Uterus (tissue), 4 donors: ENCODE measurements around the gene CDH13. TPM values are rescaled to one million over a fixed set of nuclear protein-coding genes. Genes with fewer than 3 reads are reported as not detected.

Experiments
- DNase-seq, 2 donors: peaks; one replicate each; pipeline ENCODE4 v3.0.0-alpha.2; 2019 to 2020
- H3K27ac ChIP-seq, 2 donors: fragments of 200-600 bp; sonication (generic); 1 replicate in 1 of 2; 2 replicates in 1 of 2; pipeline ENCODE4 v1.5.1; 2016 to 2018
- H3K27me3 ChIP-seq, 2 donors: fragments of 200-600 bp; sonication (generic); one replicate each; pipeline ENCODE4 v1.5.1; 2018 to 2019; ENCODE audit warnings: control low read depth in 1 of 2
- H3K36me3 ChIP-seq, 2 donors: fragments of 200-600 bp; sonication (generic); one replicate each; pipeline ENCODE4 v1.5.1; 2019; ENCODE audit warnings: control low read depth in 1 of 2
- H3K4me1 ChIP-seq, 2 donors: fragments of 200-600 bp; sonication (generic); one replicate each; pipeline ENCODE4 v1.5.1; 2018 to 2019; ENCODE audit warnings: control low read depth in 1 of 2
- H3K4me3 ChIP-seq, 2 donors: fragments of 200-600 bp; sonication (generic); 1 replicate in 1 of 2; 2 replicates in 1 of 2; pipeline ENCODE4 v1.5.1; 2018 to 2019; ENCODE audit warnings: mild to moderate bottlenecking in 1 of 2
- H3K9me3 ChIP-seq, 2 donors: fragments of 200-600 bp; sonication (generic); one replicate each; pipeline ENCODE4 v1.5.1; 2019; ENCODE audit warnings: control low read depth in 1 of 2
- POLR2A ChIP-seq, 2 donors: fragments of 450-650 bp; IDR thresholded peaks; one replicate each; pipeline ENCODE4 v1.6.1; 2016; ENCODE audit warnings: antibody characterized with exemption in 2 of 2, mild to moderate bottlenecking in 1 of 2, moderate library complexity in 1 of 2
- intact Hi-C: fragments of 100-400 bp; cut with DNase I; formaldehyde crosslinking; loops from one replicate; pipeline ENCODE4 v1.15.1; 2023; ENCODE audit warnings: low total_unique reads
- total RNA-seq, 4 donors: library from RNA; depleted of rRNA in 3 of 4; stranded (reverse); fragments of >200 nt in 3 of 4; gene quantifications; one replicate each; pipeline versions ENCODE4 v1.1.0 to v1.2.4, GENCODE V29; 2014 to 2023
- TF ChIP-seq, protein P1 (sequence below), 4 experiments: fragments of 200-600 bp in 2 of 4; fragments of 450-650 bp in 2 of 4; sonication (generic) in 2 of 4; IDR thresholded peaks; one replicate each; pipeline ENCODE4 v1.5.1; 2016 to 2019; ENCODE audit warnings: antibody characterized with exemption in 4 of 4, mild to moderate bottlenecking in 2 of 4, moderate library complexity in 1 of 4
- donor health status: DM: yes; HTN: yes; CAD: no.

Gene CDH13
- total RNA-seq, 4 donors from 2014 or later: 49.1 to 99.4 (median 82.7) TPM

DNA sequence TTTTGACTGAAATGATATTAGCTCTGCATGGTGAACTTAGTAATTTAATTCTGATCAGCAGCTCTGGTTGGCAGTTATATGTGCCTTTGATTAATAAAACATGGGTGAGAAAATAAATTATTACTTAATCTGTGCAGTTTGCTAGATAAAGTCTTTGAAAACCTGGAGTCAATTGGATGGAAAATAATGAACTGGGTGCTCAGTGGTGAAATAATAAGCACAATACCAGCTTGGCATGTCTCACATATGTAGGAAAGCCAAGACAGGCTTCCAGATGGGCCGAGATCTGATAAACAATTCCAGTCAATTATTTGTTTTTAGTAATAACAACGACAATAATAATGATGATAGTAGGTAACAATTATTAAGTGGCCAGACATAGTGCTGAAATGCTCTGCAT is 326.7 kb downstream of the CDH13 start:
- Histone ChIP-seq H3K4me1 (no peaks in the 10 kb centered on the region), H3K36me3 (no peaks in the 10 kb centered on the region), H3K27ac (no peak overlapping the region), H3K9me3 (no peaks in the 10 kb centered on the region), H3K4me3 (no peak overlapping the region), H3K27me3 (no peaks in the 10 kb centered on the region)
- DNase-seq: no peak
- intact Hi-C loops: no loop called here
- TF ChIP-seq, protein P1, sequence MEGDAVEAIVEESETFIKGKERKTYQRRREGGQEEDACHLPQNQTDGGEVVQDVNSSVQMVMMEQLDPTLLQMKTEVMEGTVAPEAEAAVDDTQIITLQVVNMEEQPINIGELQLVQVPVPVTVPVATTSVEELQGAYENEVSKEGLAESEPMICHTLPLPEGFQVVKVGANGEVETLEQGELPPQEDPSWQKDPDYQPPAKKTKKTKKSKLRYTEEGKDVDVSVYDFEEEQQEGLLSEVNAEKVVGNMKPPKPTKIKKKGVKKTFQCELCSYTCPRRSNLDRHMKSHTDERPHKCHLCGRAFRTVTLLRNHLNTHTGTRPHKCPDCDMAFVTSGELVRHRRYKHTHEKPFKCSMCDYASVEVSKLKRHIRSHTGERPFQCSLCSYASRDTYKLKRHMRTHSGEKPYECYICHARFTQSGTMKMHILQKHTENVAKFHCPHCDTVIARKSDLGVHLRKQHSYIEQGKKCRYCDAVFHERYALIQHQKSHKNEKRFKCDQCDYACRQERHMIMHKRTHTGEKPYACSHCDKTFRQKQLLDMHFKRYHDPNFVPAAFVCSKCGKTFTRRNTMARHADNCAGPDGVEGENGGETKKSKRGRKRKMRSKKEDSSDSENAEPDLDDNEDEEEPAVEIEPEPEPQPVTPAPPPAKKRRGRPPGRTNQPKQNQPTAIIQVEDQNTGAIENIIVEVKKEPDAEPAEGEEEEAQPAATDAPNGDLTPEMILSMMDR (IDR thresholded peaks at IDR 0.05): no peak
- TF ChIP-seq POLR2A (IDR thresholded peaks at IDR 0.05): no peak

DNA sequence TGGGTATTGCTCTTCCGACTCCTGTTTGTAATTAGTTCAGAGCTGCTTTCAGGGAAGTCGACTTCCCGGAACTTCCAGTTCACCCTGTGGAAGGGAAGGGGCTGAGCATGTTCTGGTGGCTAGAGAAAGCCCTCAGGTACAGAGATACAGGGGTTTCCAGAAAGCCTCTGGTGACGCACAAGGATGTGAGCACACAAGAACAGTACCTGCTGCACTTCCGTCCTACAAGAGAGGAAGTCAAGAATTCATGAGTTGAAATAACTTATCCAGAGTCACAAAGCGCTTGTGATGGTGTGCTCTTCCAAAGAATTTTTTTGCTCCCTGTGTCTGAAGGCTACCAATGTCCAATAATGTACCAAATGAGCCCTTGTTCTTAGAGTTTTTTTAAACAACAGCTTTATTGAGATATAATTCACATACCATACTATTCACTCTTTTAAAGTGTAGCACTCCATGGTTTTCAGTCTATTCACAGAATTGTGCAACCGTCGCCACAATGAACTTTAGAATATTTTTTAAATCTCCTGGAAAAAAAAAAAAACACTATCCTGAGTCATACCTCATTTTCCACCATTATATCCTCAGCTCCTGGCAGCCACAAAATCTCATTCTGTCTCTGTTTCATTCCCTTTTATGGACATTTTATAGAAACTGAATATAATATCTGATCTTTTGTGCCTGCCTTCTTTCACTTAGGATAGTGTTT is 327.6 kb downstream of the CDH13 start:
- Histone ChIP-seq H3K4me1 (no peaks in the 10 kb centered on the region), H3K27me3 (no peaks in the 10 kb centered on the region), H3K36me3 (no peaks in the 10 kb centered on the region), H3K4me3 (no peak overlapping the region), H3K9me3 (no peaks in the 10 kb centered on the region), H3K27ac (no peak overlapping the region)
- TF ChIP-seq, protein P1 (IDR thresholded peaks at IDR 0.05): no peak
- TF ChIP-seq POLR2A (IDR thresholded peaks at IDR 0.05): no peak
- intact Hi-C loops: no loop called here
- DNase-seq: no peak

DNA sequence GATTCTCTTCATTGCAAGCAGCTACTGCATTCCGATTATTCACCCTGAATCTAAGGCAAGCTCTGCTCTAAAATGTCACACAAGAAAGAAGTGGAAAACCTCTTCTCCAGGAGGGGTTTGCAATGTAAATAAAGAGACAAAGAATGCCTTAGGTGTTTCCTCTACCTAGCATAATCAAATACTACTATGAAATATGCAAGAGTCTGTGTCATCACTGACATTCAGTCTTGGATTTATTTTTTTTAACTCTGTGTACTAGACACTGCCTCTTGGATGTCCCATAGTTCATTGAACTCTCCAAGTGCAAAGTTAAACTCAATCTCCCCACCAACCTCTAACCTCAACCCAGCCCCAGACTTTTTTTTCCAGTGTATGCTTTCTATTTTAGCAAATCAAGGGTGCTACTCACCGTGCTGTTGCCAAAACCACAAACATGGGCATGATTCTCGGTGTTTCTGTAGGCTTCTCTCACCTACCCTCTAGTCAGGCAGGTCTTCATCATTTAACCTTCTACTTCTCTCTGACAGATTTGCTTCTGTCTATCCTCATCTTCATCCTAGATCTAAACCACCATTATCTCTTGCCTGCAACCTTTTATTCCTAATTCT is 329.1 kb downstream of the CDH13 start:
- Histone ChIP-seq H3K4me1 (no peaks in the 10 kb centered on the region), H3K9me3 (no peaks in the 10 kb centered on the region), H3K36me3 (no peaks in the 10 kb centered on the region), H3K27me3 (no peaks in the 10 kb centered on the region), H3K27ac (no peak overlapping the region), H3K4me3 (no peak overlapping the region)
- TF ChIP-seq, protein P1 (IDR thresholded peaks at IDR 0.05): no peak
- TF ChIP-seq POLR2A (IDR thresholded peaks at IDR 0.05): no peak
- DNase-seq: no peak
- intact Hi-C loops: no loop called here

DNA sequence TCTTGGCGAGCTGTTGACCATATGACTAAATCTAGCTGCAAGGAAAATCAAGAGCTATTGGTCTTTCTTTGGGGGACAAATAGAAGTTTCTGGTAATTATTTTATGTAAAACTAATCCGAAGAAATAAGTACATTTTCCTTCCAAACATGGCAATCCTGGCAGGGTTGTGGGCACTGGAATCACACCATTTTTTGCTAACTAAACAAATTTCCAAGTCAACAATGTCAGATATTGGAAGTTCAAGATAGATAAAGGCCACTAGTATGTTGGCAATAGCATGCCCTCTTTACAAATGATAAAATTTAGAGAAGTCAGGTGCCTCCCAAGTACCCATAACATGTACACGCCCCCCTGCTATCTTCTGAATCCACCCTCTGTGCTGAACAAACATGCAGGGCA is 330.4 kb downstream of the CDH13 start:
- Histone ChIP-seq H3K27me3 (no peaks in the 10 kb centered on the region), H3K9me3 (no peaks in the 10 kb centered on the region), H3K4me1 (no peaks in the 10 kb centered on the region), H3K36me3 (no peaks in the 10 kb centered on the region), H3K4me3 (no peak overlapping the region), H3K27ac (no peak overlapping the region)
- intact Hi-C loops: no loop called here
- no peak for DNase-seq
- no peak for TF ChIP-seq POLR2A (IDR thresholded peaks at IDR 0.05)
- TF ChIP-seq, protein P1 (IDR thresholded peaks at IDR 0.05): no peak

DNA sequence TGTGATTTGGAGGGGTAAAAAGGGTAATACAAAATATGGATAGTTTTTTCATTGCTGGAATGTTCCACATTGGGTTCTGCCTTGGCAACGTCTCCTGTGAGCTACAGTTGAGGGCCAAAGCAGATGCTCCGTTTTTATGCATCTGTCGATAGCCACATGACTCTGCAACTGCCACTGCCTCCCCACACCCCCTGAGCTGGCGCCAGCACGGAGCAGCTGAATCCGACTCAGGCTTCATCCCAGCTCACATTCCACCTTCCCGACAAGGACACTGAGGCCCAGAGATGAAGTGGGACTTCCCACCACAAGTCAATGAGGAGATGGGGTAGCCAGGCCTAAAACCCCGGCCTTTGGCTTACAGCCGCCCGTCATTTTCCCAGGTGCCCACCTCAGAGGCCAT is 334.1 kb downstream of the CDH13 start:
- no peaks in the 10 kb centered on the region for H3K27me3 ChIP-seq
- intact Hi-C loops: no loop called here

More for the DNA sequence above, 334.1 kb downstream of the CDH13 start:
- TF ChIP-seq, protein P1 (IDR thresholded peaks at IDR 0.05): no peak
- no peak for TF ChIP-seq POLR2A (IDR thresholded peaks at IDR 0.05)
- Histone ChIP-seq H3K9me3 (no peaks in the 10 kb centered on the region), H3K27ac (no peak overlapping the region), H3K36me3 (no peaks in the 10 kb centered on the region), H3K4me3 (no peak overlapping the region), H3K4me1 (no peaks in the 10 kb centered on the region)
- DNase-seq: no peak
